ENCODE measurements around the gene ANOS1.

ANOS1 gene

GRCh38 chrX:8546715-8547114 is 185.2 kb downstream of the ANOS1 start:
- H3K9ac ChIP-seq (ENCODE audit: low read length) = no peak overlapping the region

GRCh38 chrX:8520791-8521190 is 211.1 kb downstream of the ANOS1 start:
- Histone ChIP-seq H4K20me1 (ENCODE audit: insufficient read depth, low read length) (no peaks in the 10 kb centered on the region), H2AFZ (ENCODE audit: low read length) (no peak overlapping the region), H3K4me3 (ENCODE audit: low read length) (no peak overlapping the region), H3K9me3 (replicated peaks; ENCODE audit: insufficient read depth, low read length) (no peaks in the 10 kb centered on the region), H3K9me2 (replicated peaks; ENCODE audit: insufficient read depth, low read length) (no peaks in the 10 kb centered on the region), H3K27me3 (replicated peaks; ENCODE audit: insufficient read depth, low read length) (no peaks in the 10 kb centered on the region), H3F3A (ENCODE audit: insufficient read depth, low read length) (no peaks in the 10 kb centered on the region), H3K79me2 (ENCODE audit: low read length) (no peaks in the 10 kb centered on the region), H3K9ac (ENCODE audit: low read length) (no peak overlapping the region), H3K4me2 (ENCODE audit: low read depth, low read length) (no peak overlapping the region), H3K27ac (ENCODE audit: low read length) (no peak overlapping the region), H3K4me1 (ENCODE audit: low read length) (no peaks in the 10 kb centered on the region), H3K36me3 (replicated peaks; ENCODE audit: insufficient read depth, low read length) (no peaks in the 10 kb centered on the region)
- TF ChIP-seq CTCF (IDR thresholded peaks at IDR 0.05; ENCODE audit: low read length) (no peak), EZH2 (optimal IDR thresholded peaks at IDR 0.05; ENCODE audit: low read depth, low read length) (no peak), EZH2phosphoT487 (IDR thresholded peaks at IDR 0.05; ENCODE audit: low read length) (no peak)
- DNase-seq = no peak

More at GRCh38 chrX:8546715-8547114, 185.2 kb downstream of the ANOS1 start:
- DNase-seq = no peak
- Histone ChIP-seq H3K4me3 (ENCODE audit: low read length) (no peak overlapping the region), H2AFZ (ENCODE audit: low read length) (no peak overlapping the region), H3K9me2 (replicated peaks; ENCODE audit: insufficient read depth, low read length) (no peaks in the 10 kb centered on the region), H3K79me2 (ENCODE audit: low read length) (no peaks in the 10 kb centered on the region), H3K4me2 (ENCODE audit: low read depth, low read length) (no peak overlapping the region), H3K27ac (ENCODE audit: low read length) (no peak overlapping the region), H3K4me1 (ENCODE audit: low read length) (no peaks in the 10 kb centered on the region), H3K9me3 (replicated peaks; ENCODE audit: insufficient read depth, low read length) (no peaks in the 10 kb centered on the region), H3F3A (ENCODE audit: insufficient read depth, low read length) (no peaks in the 10 kb centered on the region), H3K27me3 (replicated peaks; ENCODE audit: insufficient read depth, low read length) (no peaks in the 10 kb centered on the region), H3K36me3 (replicated peaks; ENCODE audit: insufficient read depth, low read length) (no peaks in the 10 kb centered on the region), H4K20me1 (ENCODE audit: insufficient read depth, low read length) (no peaks in the 10 kb centered on the region)
- no peak for TF ChIP-seq CTCF (IDR thresholded peaks at IDR 0.05; ENCODE audit: low read length)
- TF ChIP-seq EZH2 (optimal IDR thresholded peaks at IDR 0.05; ENCODE audit: low read depth, low read length) = no peak
- no peak for TF ChIP-seq EZH2phosphoT487 (IDR thresholded peaks at IDR 0.05; ENCODE audit: low read length)

- Histone ChIP-seq H3K4me1 (ENCODE audit: low read length) (no peaks in the 10 kb centered on the region), H4K20me1 (ENCODE audit: insufficient read depth, low read length) (no peaks in the 10 kb centered on the region), H3K9me2 (replicated peaks; ENCODE audit: insufficient read depth, low read length) (no peaks in the 10 kb centered on the region), H3K4me3 (ENCODE audit: low read length) (no peak overlapping the region), H3K79me2 (ENCODE audit: low read length) (no peaks in the 10 kb centered on the region), H3K36me3 (replicated peaks; ENCODE audit: insufficient read depth, low read length) (no peaks in the 10 kb centered on the region), H2AFZ (ENCODE audit: low read length) (no peak overlapping the region), H3K9me3 (replicated peaks; ENCODE audit: insufficient read depth, low read length) (no peaks in the 10 kb centered on the region), H3K27ac (ENCODE audit: low read length) (no peak overlapping the region), H3K27me3 (replicated peaks; ENCODE audit: insufficient read depth, low read length) (no peaks in the 10 kb centered on the region), H3K9ac (ENCODE audit: low read length) (no peak overlapping the region), H3K4me2 (ENCODE audit: low read depth, low read length) (no peak overlapping the region), H3F3A (ENCODE audit: insufficient read depth, low read length) (no peaks in the 10 kb centered on the region)
- no peak for TF ChIP-seq EZH2 (optimal IDR thresholded peaks at IDR 0.05; ENCODE audit: low read depth, low read length)
- TF ChIP-seq EZH2phosphoT487 (IDR thresholded peaks at IDR 0.05; ENCODE audit: low read length) = no peak
- TF ChIP-seq CTCF (IDR thresholded peaks at IDR 0.05; ENCODE audit: low read length) = no peak
- DNase-seq = no peak
These were observed 211.8 kb downstream of the ANOS1 start for GRCh38 chrX:8520178-8520577.
